HL-60/S4 treated with retinoic acid at 250 ng/mL for 4 days and 3 days (cell line): Measurements from ENCODE around the gene MEG3.

Source experiments
- in situ Hi-C: fragments of 300-500 bp; cut with MboI; formaldehyde crosslinking; loops from 2 replicates; pipeline ENCODE4 v1.7.0; 2022; ENCODE audit warnings: low sequenced_read_pairs

The MEG3 gene

GRCh38 chr14:100879194-100879593, 53.3 kb downstream of the MEG3 start:
- in situ Hi-C loops = no loop called here

GRCh38 chr14:100879782-100880181, 53.9 kb downstream of the MEG3 start:
- in situ Hi-C loops = no loop called here

GRCh38 chr14:100880271-100881101, 54.6 kb downstream of the MEG3 start:
- in situ Hi-C loops = no loop called here

- in situ Hi-C loops = no loop called here
These were observed 55.5 kb downstream of the MEG3 start for GRCh38 chr14:100881211-100882025.

- in situ Hi-C loops = no loop called here
These were observed 56.4 kb downstream of the MEG3 start for GRCh38 chr14:100882026-100882967.

GRCh38 chr14:100882991-100883788, 57.3 kb downstream of the MEG3 start:
- in situ Hi-C loops = no loop called here

GRCh38 chr14:100883789-100884101, 57.8 kb downstream of the MEG3 start:
- in situ Hi-C loops = no loop called here

- in situ Hi-C loops = no loop called here
These were observed 58.5 kb downstream of the MEG3 start for GRCh38 chr14:100884456-100884855.

GRCh38 chr14:100885196-100885595, 59.3 kb downstream of the MEG3 start:
- in situ Hi-C loops = no loop called here

- in situ Hi-C loops = no loop called here
These were observed 59.7 kb downstream of the MEG3 start for GRCh38 chr14:100885617-100886016.

GRCh38 chr14:100887728-100888335, 61.9 kb downstream of the MEG3 start:
- in situ Hi-C loops = no loop called here

GRCh38 chr14:100888789-100889315, 62.9 kb downstream of the MEG3 start:
- in situ Hi-C loops = no loop called here

- in situ Hi-C loops = no loop called here
These were observed 63.7 kb downstream of the MEG3 start for GRCh38 chr14:100889641-100890040.

- in situ Hi-C loops = no loop called here
These were observed 64.3 kb downstream of the MEG3 start for GRCh38 chr14:100890061-100890850.

- in situ Hi-C loops = no loop called here
These were observed 65.1 kb downstream of the MEG3 start for GRCh38 chr14:100891051-100891450.

- in situ Hi-C loops = no loop called here
These were observed 65.9 kb downstream of the MEG3 start for GRCh38 chr14:100891501-100892445.

- in situ Hi-C loops = no loop called here
These were observed 66.7 kb downstream of the MEG3 start for GRCh38 chr14:100892496-100893227.
